ENCODE results near the gene FLVCR1.
"Not testable (repeated sequence)": the region's sequence is repeated elsewhere in the genome, so short reads cannot be mapped to it uniquely, and the experiment has no call there.

FLVCR1 gene

GRCh38 chr1:212857992-212858460 lies at the start of gene FLVCR1:
TSS of gene FLVCR1 (plus strand) at chr1:212858275. CDS start at chr1:212858453, 178 bp downstream.
- no peak for FAIRE-seq

- no peak for FAIRE-seq
These were observed 43.3 kb upstream of the FLVCR1 start for GRCh38 chr1:212814537-212815334.

- FAIRE-seq: no peak
These were observed 41.4 kb upstream of the FLVCR1 start for GRCh38 chr1:212816567-212817278.

- no peak for FAIRE-seq
These were observed 38.3 kb upstream of the FLVCR1 start for GRCh38 chr1:212819726-212820125.

- FAIRE-seq: no peak
These were observed 37.1 kb upstream of the FLVCR1 start for GRCh38 chr1:212820969-212821368.

GRCh38 chr1:212822956-212823355 lies 35.1 kb upstream of the FLVCR1 start:
- no peak for FAIRE-seq

- no peak for FAIRE-seq
These were observed 33.9 kb upstream of the FLVCR1 start for GRCh38 chr1:212824201-212824600.

- no peak for FAIRE-seq
These were observed 32.1 kb upstream of the FLVCR1 start for GRCh38 chr1:212825798-212826452.

- FAIRE-seq: no peak
These were observed 30.8 kb upstream of the FLVCR1 start for GRCh38 chr1:212827171-212827776.

GRCh38 chr1:212827831-212828278 lies 30.2 kb upstream of the FLVCR1 start:
- no peak for FAIRE-seq

- FAIRE-seq: no peak
These were observed 29.7 kb upstream of the FLVCR1 start for GRCh38 chr1:212828395-212828794.

GRCh38 chr1:212833211-212834207 lies 24.6 kb upstream of the FLVCR1 start:
- not testable (repeated sequence) for FAIRE-seq

- no peak for FAIRE-seq
These were observed 19.9 kb upstream of the FLVCR1 start for GRCh38 chr1:212838145-212838544.

- FAIRE-seq: not testable (repeated sequence)
These were observed 13.6 kb upstream of the FLVCR1 start for GRCh38 chr1:212844521-212844920.

- no peak for FAIRE-seq
These were observed 10.5 kb upstream of the FLVCR1 start, which contains the start of gene SPATA45 for GRCh38 chr1:212847549-212847948. TSS of gene SPATA45 (minus strand) at chr1:212847649. CDS start at chr1:212836149, 11,500 bp downstream.

- no peak for FAIRE-seq
These were observed 5.9 kb upstream of the FLVCR1 start for GRCh38 chr1:212852105-212852688.

GRCh38 chr1:212853658-212854057 lies 4.4 kb upstream of the FLVCR1 start:
- FAIRE-seq: no peak

GRCh38 chr1:212856755-212857154 lies 1.3 kb upstream of the FLVCR1 start:
- FAIRE-seq: no peak

GRCh38 chr1:212858461-212859265 lies 588 bp downstream of the FLVCR1 start:
- no peak for FAIRE-seq

All from colon (tissue), 2 donors.